Lower leg skin (tissue), 4 donors: ENCODE data around the gene RCN2. TPM values are rescaled to one million over a fixed set of nuclear protein-coding genes. Genes with fewer than 3 reads are reported as not detected.

Source experiments
- DNase-seq, 2 donors: peaks; one replicate each; pipeline ENCODE4 v3.0.0-alpha.2; 2019; ENCODE audit warnings: low spot score in 2 of 2
- H3K4me3 ChIP-seq: fragments of 200-600 bp; sonication (generic); 2 replicates; pipeline ENCODE4 v1.5.1; 2017; ENCODE audit warnings: mild to moderate bottlenecking, low read depth; ENCODE audit not compliant: poor library complexity, severe bottlenecking
- POLR2A ChIP-seq, 2 donors: fragments of 450-650 bp; IDR thresholded peaks; one replicate each; pipeline ENCODE4 v1.6.1; 2016 to 2017; ENCODE audit warnings: antibody characterized with exemption in 2 of 2, mild to moderate bottlenecking in 1 of 2, moderate library complexity in 1 of 2
- WGBS, 2 donors: methylation state at CpG; one replicate each; pipeline ENCODE4 v1.1.5; 2018; 5-methylcytosine and 5-hydroxymethylcytosine counted together
- intact Hi-C: fragments of 100-400 bp; cut with DNase I; formaldehyde crosslinking; loops from one replicate; pipeline ENCODE4 v1.15.0; 2023; ENCODE audit warnings: low total_unique reads
- total RNA-seq, 4 donors: library from RNA; depleted of rRNA; stranded (reverse); fragments of >200 nt; gene quantifications; one replicate each; pipeline ENCODE4 v1.1.0, GENCODE V29; 2016
- TF ChIP-seq, protein P1 (sequence below), 3 donors: fragments of 450-650 bp; IDR thresholded peaks; one replicate each; pipeline ENCODE4 v1.5.1; 2016; ENCODE audit warnings: antibody characterized with exemption in 3 of 3, mild to moderate bottlenecking in 3 of 3, moderate library complexity in 2 of 3

The RCN2 gene
- total RNA-seq, 4 donors from 2014 or later: 21.4 to 29.2 (median 23.8) TPM

GRCh38 chr15:76939715-76940114 is 8.2 kb downstream of the RCN2 start:
- WGBS, 2 donors: 0% methylated on average over 1 of the region's 1 CpG
- TF ChIP-seq POLR2A (IDR thresholded peaks at IDR 0.05): no peak
- TF ChIP-seq, protein P1, sequence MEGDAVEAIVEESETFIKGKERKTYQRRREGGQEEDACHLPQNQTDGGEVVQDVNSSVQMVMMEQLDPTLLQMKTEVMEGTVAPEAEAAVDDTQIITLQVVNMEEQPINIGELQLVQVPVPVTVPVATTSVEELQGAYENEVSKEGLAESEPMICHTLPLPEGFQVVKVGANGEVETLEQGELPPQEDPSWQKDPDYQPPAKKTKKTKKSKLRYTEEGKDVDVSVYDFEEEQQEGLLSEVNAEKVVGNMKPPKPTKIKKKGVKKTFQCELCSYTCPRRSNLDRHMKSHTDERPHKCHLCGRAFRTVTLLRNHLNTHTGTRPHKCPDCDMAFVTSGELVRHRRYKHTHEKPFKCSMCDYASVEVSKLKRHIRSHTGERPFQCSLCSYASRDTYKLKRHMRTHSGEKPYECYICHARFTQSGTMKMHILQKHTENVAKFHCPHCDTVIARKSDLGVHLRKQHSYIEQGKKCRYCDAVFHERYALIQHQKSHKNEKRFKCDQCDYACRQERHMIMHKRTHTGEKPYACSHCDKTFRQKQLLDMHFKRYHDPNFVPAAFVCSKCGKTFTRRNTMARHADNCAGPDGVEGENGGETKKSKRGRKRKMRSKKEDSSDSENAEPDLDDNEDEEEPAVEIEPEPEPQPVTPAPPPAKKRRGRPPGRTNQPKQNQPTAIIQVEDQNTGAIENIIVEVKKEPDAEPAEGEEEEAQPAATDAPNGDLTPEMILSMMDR (IDR thresholded peaks at IDR 0.05): no peak
- intact Hi-C loops: loop anchor here (5.0 kb wide), 1 partner anchor 832 kb away; no protein-coding TSS in a partner anchor

GRCh38 chr15:76941636-76942035 is 10.1 kb downstream of the RCN2 start:
- H3K4me3 ChIP-seq: no peak overlapping the region
- DNase-seq: no peak
- intact Hi-C loops: loop anchor here (5.0 kb wide), 1 partner anchor 834 kb away; no protein-coding TSS in a partner anchor
- TF ChIP-seq, protein P1 (IDR thresholded peaks at IDR 0.05): no peak
- TF ChIP-seq POLR2A (IDR thresholded peaks at IDR 0.05): no peak
- WGBS, 2 donors: 82 to 87% methylated on average over 2 of the region's 2 CpGs

More at GRCh38 chr15:76939715-76940114, 8.2 kb downstream of the RCN2 start:
- H3K4me3 ChIP-seq: no peak overlapping the region
- DNase-seq: no peak

- intact Hi-C loops: loop anchor here (5.0 kb wide), 1 partner anchor 835 kb away; no protein-coding TSS in a partner anchor
- WGBS, 2 donors: 89% methylated on average over 2 of the region's 2 CpGs
- DNase-seq: no peak
- no peak overlapping the region for H3K4me3 ChIP-seq
- TF ChIP-seq, protein P1 (IDR thresholded peaks at IDR 0.05): no peak
- TF ChIP-seq POLR2A (IDR thresholded peaks at IDR 0.05): no peak
Measured at GRCh38 chr15:76942331-76942730, 10.8 kb downstream of the RCN2 start.

- TF ChIP-seq, protein P1 (IDR thresholded peaks at IDR 0.05): no peak
- no peak for TF ChIP-seq POLR2A (IDR thresholded peaks at IDR 0.05)
- no peak for DNase-seq
- H3K4me3 ChIP-seq: no peak overlapping the region
- intact Hi-C loops: no loop called here
- WGBS, 2 donors: 88 to 89% methylated on average over 2 of the region's 2 CpGs
Measured at GRCh38 chr15:76945494-76946093, 14.0 kb downstream of the RCN2 start.

DNA sequence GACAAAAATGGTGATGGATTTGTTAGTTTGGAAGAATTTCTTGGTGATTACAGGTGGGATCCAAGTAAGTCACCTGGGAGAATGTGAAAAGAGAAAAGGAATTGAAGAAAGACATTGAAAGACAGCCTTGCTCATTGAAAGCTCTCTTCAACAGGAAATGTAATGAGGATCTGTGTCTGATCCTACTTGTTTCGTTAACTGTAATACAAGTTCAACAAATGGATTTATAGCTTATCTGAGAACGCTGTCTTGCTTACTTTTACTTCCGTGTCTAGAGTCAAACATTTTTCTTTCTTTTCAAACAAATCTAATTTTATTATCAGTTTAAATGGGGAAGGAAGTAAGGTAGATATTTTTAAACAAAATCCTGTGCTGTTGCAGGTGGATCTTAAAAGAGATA is 15.9 kb downstream of the RCN2 start:
- H3K4me3 ChIP-seq: no peak overlapping the region
- DNase-seq: no peak
- 94 to 95% methylated on average over 3 of the region's 3 CpGs for WGBS, 2 donors
- intact Hi-C loops: no loop called here
- TF ChIP-seq, protein P1 (IDR thresholded peaks at IDR 0.05): no peak
- TF ChIP-seq POLR2A (IDR thresholded peaks at IDR 0.05): no peak

DNA sequence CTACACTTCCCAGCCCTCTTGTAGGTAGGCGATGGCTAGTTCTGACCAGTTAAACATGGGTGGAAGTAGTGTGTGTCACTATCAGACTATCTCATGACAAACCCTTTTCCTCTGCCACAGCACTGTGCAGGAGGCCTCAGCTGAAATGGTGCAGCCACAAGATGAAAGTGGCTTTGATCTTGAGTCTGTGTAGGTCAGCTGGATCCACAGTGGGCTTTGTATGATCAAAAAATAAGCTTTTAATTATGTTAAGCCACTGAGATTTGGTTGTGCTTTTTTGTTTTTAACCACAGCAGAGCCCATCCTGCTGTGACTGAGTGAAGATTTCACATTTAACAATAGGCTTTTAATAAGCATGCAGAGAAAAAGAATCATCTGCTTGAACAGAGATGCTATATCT is 19.7 kb downstream of the RCN2 start:
- intact Hi-C loops: no loop called here
- 81 to 86% methylated on average over 1 of the region's 1 CpG for WGBS, 2 donors
- DNase-seq: no peak
- H3K4me3 ChIP-seq: no peak overlapping the region
- TF ChIP-seq, protein P1 (IDR thresholded peaks at IDR 0.05): no peak
- no peak for TF ChIP-seq POLR2A (IDR thresholded peaks at IDR 0.05)
